NCI-H2171 treated with DMSO at 0.1 percent for 48 hours (cell line): ENCODE measurements around the gene AQP12A.
A peak's percentile ranks its signal among the peaks of the same experiment; 100 is the strongest.

Source experiments
- DNase-seq: peaks from one replicate; lab custom pipeline; 2025; lab: John Stamatoyannopoulos, UW

The AQP12A gene

GRCh38 chr2:240707043-240707756 is 15.5 kb downstream of the AQP12A start:
- no peak for DNase-seq

- DNase-seq = no peak
Observed at GRCh38 chr2:240707821-240708220, 16.2 kb downstream of the AQP12A start.

- DNase-seq = no peak
Observed at GRCh38 chr2:240708457-240708856, 16.8 kb downstream of the AQP12A start.

- no peak for DNase-seq
Observed at GRCh38 chr2:240711296-240711695, 19.6 kb downstream of the AQP12A start.

GRCh38 chr2:240711701-240712100 is 20.0 kb downstream of the AQP12A start:
- no peak for DNase-seq

- no peak for DNase-seq
Observed at GRCh38 chr2:240712121-240712520, 20.5 kb downstream of the AQP12A start.

GRCh38 chr2:240713071-240713927 is 21.6 kb downstream of the AQP12A start:
- DNase-seq = no peak

- DNase-seq = peak; percentile 3
Observed at GRCh38 chr2:240713928-240714746, 22.5 kb downstream of the AQP12A start.

GRCh38 chr2:240714747-240715725 is 23.4 kb downstream of the AQP12A start:
- no peak for DNase-seq

GRCh38 chr2:240716130-240716798 is 24.6 kb downstream of the AQP12A start:
- no peak for DNase-seq

- no peak for DNase-seq
Observed at GRCh38 chr2:240717181-240717641, 25.5 kb downstream of the AQP12A start.

- no peak for DNase-seq
Observed at GRCh38 chr2:240717681-240718581, 26.3 kb downstream of the AQP12A start.

- DNase-seq = no peak
Observed at GRCh38 chr2:240718896-240719490, 27.3 kb downstream of the AQP12A start.

- DNase-seq = no peak
Observed at GRCh38 chr2:240719676-240720545, 28.2 kb downstream of the AQP12A start.

- DNase-seq = no peak
Observed at GRCh38 chr2:240720686-240721595, 29.3 kb downstream of the AQP12A start.

GRCh38 chr2:240721596-240722180 is 30.0 kb downstream of the AQP12A start:
- no peak for DNase-seq

- DNase-seq = no peak
Observed at GRCh38 chr2:240722376-240722775, 30.7 kb downstream of the AQP12A start.
